WERI-Rb-1 (cell line): ENCODE results near the gene LITAFD.

Experiments used
- DNase-seq: peaks from one replicate; pipeline ENCODE4 v3.0.0-alpha.2; 2020
- H3K27ac ChIP-seq: fragments of 250-450 bp; sonication (Bioruptor Pico); 2 replicates; pipeline ENCODE4 v1.5.1; 2020; ENCODE audit warnings: mild to moderate bottlenecking, moderate library complexity
- H3K27me3 ChIP-seq: fragments of 250-450 bp; sonication (Bioruptor Pico); 2 replicates; pipeline ENCODE4 v1.5.1; 2021; ENCODE audit warnings: mild to moderate bottlenecking, low read depth, moderate library complexity; ENCODE audit not compliant: insufficient read depth, severe bottlenecking
- H3K36me3 ChIP-seq: fragments of 250-450 bp; sonication (Bioruptor Pico); 2 replicates; pipeline ENCODE4 v1.5.1; 2020; ENCODE audit warnings: mild to moderate bottlenecking, moderate library complexity
- H3K4me3 ChIP-seq: 2 replicates; pipeline ENCODE4 v1.5.1; 2011; ENCODE audit warnings: low read depth, mild to moderate bottlenecking, control low read depth, low read length
- H3K9me3 ChIP-seq: fragments of 250-450 bp; sonication (Bioruptor Pico); 2 replicates; pipeline ENCODE4 v1.5.1; 2021; ENCODE audit warnings: mild to moderate bottlenecking, moderate library complexity; ENCODE audit not compliant: severe bottlenecking
- TF ChIP-seq, protein P1 (sequence below): IDR thresholded peaks from 2 replicates; pipeline ENCODE4 v1.5.1; 2011; ENCODE audit warnings: low read depth, mild to moderate bottlenecking, control low read depth, inconsistent platforms, low read length

The LITAFD gene

DNA sequence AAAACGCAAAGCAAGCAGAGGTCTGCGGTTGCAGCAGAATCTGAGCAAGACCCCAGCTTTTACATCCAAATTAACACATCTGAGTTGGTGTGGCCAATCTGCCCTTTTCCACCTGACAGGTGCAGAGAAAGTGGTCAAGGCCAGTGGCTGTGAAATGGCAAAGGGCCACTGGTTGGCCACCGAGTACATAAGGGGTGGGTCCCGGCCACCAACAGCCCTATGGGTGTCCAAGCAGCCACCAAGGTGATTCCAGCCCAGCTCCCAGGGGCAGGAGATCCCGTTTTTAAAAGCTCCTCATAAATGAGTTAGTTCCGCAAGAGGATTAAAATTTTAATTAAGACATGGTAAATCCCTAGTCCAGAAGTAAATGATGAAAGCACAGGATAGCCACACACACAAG lies 52.5 kb downstream of the LITAFD start:
- no peak overlapping the region for H3K27ac ChIP-seq
- peaks cover 7% of the 10 kb centered on the region for H3K36me3 ChIP-seq
- TF ChIP-seq, protein P1, sequence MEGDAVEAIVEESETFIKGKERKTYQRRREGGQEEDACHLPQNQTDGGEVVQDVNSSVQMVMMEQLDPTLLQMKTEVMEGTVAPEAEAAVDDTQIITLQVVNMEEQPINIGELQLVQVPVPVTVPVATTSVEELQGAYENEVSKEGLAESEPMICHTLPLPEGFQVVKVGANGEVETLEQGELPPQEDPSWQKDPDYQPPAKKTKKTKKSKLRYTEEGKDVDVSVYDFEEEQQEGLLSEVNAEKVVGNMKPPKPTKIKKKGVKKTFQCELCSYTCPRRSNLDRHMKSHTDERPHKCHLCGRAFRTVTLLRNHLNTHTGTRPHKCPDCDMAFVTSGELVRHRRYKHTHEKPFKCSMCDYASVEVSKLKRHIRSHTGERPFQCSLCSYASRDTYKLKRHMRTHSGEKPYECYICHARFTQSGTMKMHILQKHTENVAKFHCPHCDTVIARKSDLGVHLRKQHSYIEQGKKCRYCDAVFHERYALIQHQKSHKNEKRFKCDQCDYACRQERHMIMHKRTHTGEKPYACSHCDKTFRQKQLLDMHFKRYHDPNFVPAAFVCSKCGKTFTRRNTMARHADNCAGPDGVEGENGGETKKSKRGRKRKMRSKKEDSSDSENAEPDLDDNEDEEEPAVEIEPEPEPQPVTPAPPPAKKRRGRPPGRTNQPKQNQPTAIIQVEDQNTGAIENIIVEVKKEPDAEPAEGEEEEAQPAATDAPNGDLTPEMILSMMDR: no peak
- no peaks in the 10 kb centered on the region for H3K9me3 ChIP-seq
- no peaks in the 10 kb centered on the region for H3K27me3 ChIP-seq
- no peak for DNase-seq
- H3K4me3 ChIP-seq: no peak overlapping the region
